GM12878 (cell line): ENCODE data around the gene IL1RAP. TPM values are rescaled to one million over a fixed set of nuclear protein-coding genes. Genes with fewer than 3 reads are reported as not detected.

Experiments
- ATAC-seq: fragments of 200-7000 bp; cut with Tn5 transposase; 3 replicates; pipeline ENCODE4 v1.9.1; 2020; ENCODE audit warnings: mild to moderate bottlenecking, moderate library complexity
- BruUV-seq: library from RNA; stranded (reverse); fragments of 400-500 nt; replicated peaks from 2 replicates; lab custom pipeline; 2021; lab: Mats Ljungman, UMichigan
- CTCF ChIA-PET: fragments of 300-600 bp; sonication (Branson Sonifier 250); formaldehyde crosslinking; extraction: SDS; loops from one replicate; lab custom pipeline; 2021; ENCODE audit warnings: inconsistent platforms; lab: Yijun Ruan, JAX
- POLR2A ChIA-PET: fragments of 350-600 bp; formaldehyde crosslinking; extraction: SDS; loops from one replicate; lab custom pipeline; 2021; ENCODE audit warnings: inconsistent platforms; lab: Charles Lee
- RAD21 ChIA-PET: fragments of 300-600 bp; sonication (Branson Sonifier 250); formaldehyde crosslinking; loops from one replicate; lab custom pipeline; 2023; ENCODE audit warnings: antibody characterized with exemption; ENCODE audit not compliant: unreplicated experiment; lab: Charles Lee
- SMC1A ChIA-PET: fragments of 300-600 bp; sonication (Branson Sonifier 250); formaldehyde crosslinking; loops from one replicate; lab custom pipeline; 2023; ENCODE audit not compliant: unreplicated experiment, uncharacterized antibody; lab: Charles Lee
- DNase-seq: peaks from one replicate; pipeline ENCODE4 v3.0.0-alpha.2; 2011; ENCODE audit warnings: low read depth, low spot score
- FAIRE-seq: peaks from 3 replicates; lab custom pipeline; 2011; peaks lifted over from hg19 to GRCh38; lab: Jason Lieb, UNC
- H2AFZ ChIP-seq: 2 replicates; pipeline ENCODE4 v1.6.0; 2011; ENCODE audit warnings: low read depth, low read length, control low read depth; ENCODE audit not compliant: control insufficient read depth
- H3K27ac ChIP-seq: 2 replicates; pipeline ENCODE4 v1.5.1; 2011; ENCODE audit warnings: control low read depth; ENCODE audit not compliant: control insufficient read depth, insufficient read depth
- H3K27me3 ChIP-seq, 2 experiments: replicated peaks in 1 of 2; 2 replicates each; pipeline versions ENCODE4 v1.6.0 to v1.6.1; 2011; ENCODE audit warnings: low read length in 1 of 2; ENCODE audit not compliant: control insufficient read depth in 2 of 2, insufficient read depth in 2 of 2
- H3K36me3 ChIP-seq, 2 experiments: 2 replicates each; pipeline ENCODE4 v1.5.1; 2011; ENCODE audit warnings: low read length in 1 of 2; ENCODE audit not compliant: control insufficient read depth in 2 of 2, insufficient read depth in 2 of 2
- H3K4me1 ChIP-seq: 2 replicates; pipeline ENCODE4 v1.6.1; 2011; ENCODE audit warnings: mild to moderate bottlenecking, low read length, moderate library complexity, mixed read lengths; ENCODE audit not compliant: control insufficient read depth, insufficient read depth
- H3K4me2 ChIP-seq: 2 replicates; pipeline ENCODE4 v1.6.0; 2011; ENCODE audit warnings: control low read depth; ENCODE audit not compliant: control insufficient read depth, insufficient read depth
- H3K4me3 ChIP-seq: fragments of 200-600 bp; sonication (generic); 2 replicates; pipeline ENCODE4 v1.5.1; 2016
- H3K79me2 ChIP-seq: 2 replicates; pipeline ENCODE4 v1.6.0; 2011; ENCODE audit warnings: low read length; ENCODE audit not compliant: control insufficient read depth, insufficient read depth
- H3K9ac ChIP-seq: 2 replicates; pipeline ENCODE4 v1.8.0; 2011; ENCODE audit warnings: low read length, control low read depth, mixed read lengths; ENCODE audit not compliant: control insufficient read depth, insufficient read depth
- H3K9me3 ChIP-seq: replicated peaks from 3 replicates; pipeline ENCODE4 v1.5.1; 2011; ENCODE audit warnings: mild to moderate bottlenecking, low read length; ENCODE audit not compliant: control insufficient read depth, insufficient read depth
- H4K20me1 ChIP-seq: 2 replicates; pipeline ENCODE4 v1.6.0; 2011; ENCODE audit not compliant: control insufficient read depth, insufficient read depth
- BHLHE40 ChIP-seq, 2 experiments: fragments of 450-650 bp in 1 of 2; IDR thresholded peaks; 2 replicates each; pipeline ENCODE4 v1.6.1; 2011 to 2017; ENCODE audit warnings: low read depth in 2 of 2, borderline replicate concordance in 1 of 2, improper control_type of control experiment in 1 of 2, low read length in 1 of 2, mild to moderate bottlenecking in 1 of 2
- CHD4 ChIP-seq: fragments of 200-600 bp; sonication (generic); IDR thresholded peaks from 2 replicates; pipeline ENCODE4 v1.6.1; 2016; ENCODE audit warnings: mild to moderate bottlenecking
- RCOR1 ChIP-seq: conservative IDR thresholded peaks from 2 replicates; pipeline ENCODE4 v1.6.1; 2012; ENCODE audit warnings: low read depth, low read length, improper control_type of control experiment
- SREBF1 ChIP-seq: IDR thresholded peaks from 2 replicates; pipeline ENCODE4 v1.6.1; 2012; ENCODE audit warnings: mild to moderate bottlenecking, low read length
- SUPT20H ChIP-seq: IDR thresholded peaks from 2 replicates; pipeline ENCODE4 v1.6.1; 2011; ENCODE audit warnings: low read depth, mild to moderate bottlenecking, low read length, moderate library complexity, borderline replicate concordance; ENCODE audit not compliant: control insufficient read depth
- YBX1 ChIP-seq: fragments of 450-650 bp; IDR thresholded peaks from 2 replicates; pipeline ENCODE4 v1.6.1; 2016; ENCODE audit warnings: antibody characterized with exemption
- ZNF687 ChIP-seq: fragments of 450-650 bp; IDR thresholded peaks from 2 replicates; pipeline ENCODE4 v1.6.1; 2017; ENCODE audit warnings: mild to moderate bottlenecking, moderate library complexity
- WGBS: methylation state at CpG from one replicate; pipeline ENCODE4 v1.1.6; 2016; ENCODE audit warnings: low lambda C conversion rate; ENCODE audit not compliant: insufficient replicate concordance, insufficient coverage; ENCODE audit errors: missing lambda C conversion rate; 5-methylcytosine and 5-hydroxymethylcytosine counted together
- in situ Hi-C: fragments of 300-500 bp; cut with MboI; formaldehyde crosslinking; loops from 9 replicates; pipeline ENCODE4 v1.14.3; 2018; ENCODE audit warnings: mixed read lengths
- intact Hi-C: fragments of 100-400 bp; cut with micrococcal nuclease; formaldehyde crosslinking; loops from one replicate; pipeline ENCODE4 v1.14.2; 2022; ENCODE audit not compliant: unreplicated experiment
- polyA plus RNA-seq, 11 experiments: library from polyadenylated mRNA; depleted of rRNA in 4 of 11; unstranded in 6 of 11; stranded (reverse) in 5 of 11; fragments of >200 nt; fragmentation: Nextera tagmentation in 4 of 11; fragmentation: Illumina TruSeq in 1 of 11; extraction: Ambion mirVana in 4 of 11; extraction: Trizol in 1 of 11; gene quantifications; 1 replicate in 1 of 11; 2 replicates in 10 of 11; pipeline versions ENCODE4 v1.2.1 to v1.2.3, GENCODE V29; 2011 to 2016; ENCODE audit warnings: inconsistent platforms in 2 of 11, missing spikeins in 2 of 11, low read depth in 1 of 11
- total RNA-seq, 4 experiments: library from RNA; depleted of rRNA in 3 of 4; stranded (reverse); fragments of >200 nt in 3 of 4; fragmentation: Illumina TruSeq in 1 of 4; extraction: Trizol in 1 of 4; gene quantifications; 2 replicates each; pipeline versions ENCODE4 v1.2.1 to v1.2.3, GENCODE V29; 2013 to 2021
- TF ChIP-seq, protein P1 (sequence below): fragments of 450-650 bp; formaldehyde crosslinking; IDR thresholded peaks from 2 replicates; pipeline ENCODE4 v1.5.0; 2022; ENCODE audit warnings: mild to moderate bottlenecking, missing genetic modification characterization

The IL1RAP gene
- total and polyA plus RNA-seq, 10 of the 15 experiments (the other 5 are each of a cell fraction or from before 2014, with no cell fraction given): 0.17 to 1.0 (median 0.44) TPM; not detected in 1

DNA sequence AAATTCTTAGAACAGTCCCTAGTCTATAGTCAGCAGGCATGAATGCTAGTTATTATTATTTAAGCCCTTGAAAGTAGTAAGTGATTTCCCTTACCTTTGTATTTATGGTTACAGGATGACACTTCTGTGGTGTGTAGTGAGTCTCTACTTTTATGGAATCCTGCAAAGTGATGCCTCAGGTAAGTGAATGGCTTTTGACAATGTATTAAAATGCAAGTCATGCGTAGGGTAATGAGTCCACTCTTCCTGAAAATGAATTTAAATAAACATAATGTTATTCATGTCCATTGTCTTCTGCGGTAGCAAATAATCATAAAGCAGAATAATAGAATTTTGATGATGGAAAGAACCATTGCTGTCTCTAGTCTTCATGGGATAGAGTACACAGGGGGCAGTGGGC lies 50.3 kb downstream of the IL1RAP start:
- FAIRE-seq: no peak
- in situ Hi-C loops (no loop called here), intact Hi-C loops (no loop called here)
- Histone ChIP-seq H3K9me3 (no peaks in the 10 kb centered on the region), H2AFZ (no peak overlapping the region), H3K9ac (no peak overlapping the region), H3K4me3 (no peak overlapping the region), H4K20me1 (no peaks in the 10 kb centered on the region), H3K36me3 (no peaks in the 10 kb centered on the region), H3K4me2 (no peak overlapping the region), H3K27me3 (no peaks in the 10 kb centered on the region), H3K4me1 (no peaks in the 10 kb centered on the region), H3K79me2 (no peaks in the 10 kb centered on the region), H3K27ac (no peak overlapping the region)
- BruUV-seq: no TSS peak
- 79% methylated on average over 2 of the region's 2 CpGs for WGBS
- ChIA-PET RAD21 (no interaction called here), CTCF (no interaction called here), POLR2A (no interaction called here), SMC1A (no interaction called here)
- DNase-seq: no peak
- ATAC-seq: no peak
- no peak for TF ChIP-seq RCOR1

GRCh38 chr3:190566043-190566933 lies 52.4 kb downstream of the IL1RAP start:
- H3K4me2 ChIP-seq: no peak overlapping the region
- no peaks in the 10 kb centered on the region for H3K27me3 ChIP-seq
- CTCF ChIA-PET: no interaction called here
- FAIRE-seq (no peak), DNase-seq (no peak), ATAC-seq (peak; percentile 24; the same call in 1 of the 3 replicates)
- no peak overlapping the region for H3K9ac ChIP-seq
- POLR2A ChIA-PET: no interaction called here
- H2AFZ ChIP-seq: no peak overlapping the region
- H4K20me1 ChIP-seq: no peaks in the 10 kb centered on the region
- no peak overlapping the region for H3K4me3 ChIP-seq
- 30% methylated on average over 6 of the region's 6 CpGs for WGBS
- H3K9me3 ChIP-seq: no peaks in the 10 kb centered on the region
- no peak overlapping the region for H3K27ac ChIP-seq
- RAD21 ChIA-PET: no interaction called here
- SMC1A ChIA-PET: no interaction called here
- H3K36me3 ChIP-seq: no peaks in the 10 kb centered on the region
- no TSS peak for BruUV-seq
- H3K79me2 ChIP-seq: no peaks in the 10 kb centered on the region
- in situ Hi-C loops (no loop called here), intact Hi-C loops (no loop called here)
- no peaks in the 10 kb centered on the region for H3K4me1 ChIP-seq
- TF ChIP-seq YBX1 (no peak), ZNF687 (no peak), SREBF1 (no peak), CHD4 (no peak), SUPT20H (no peak), BHLHE40 (IDR thresholded peaks at IDR 0.05; ENCODE audit: borderline replicate concordance in 1 of 2, low read depth in 2 of 2, low read length in 1 of 2) (no peak)
- TF ChIP-seq, protein P1, sequence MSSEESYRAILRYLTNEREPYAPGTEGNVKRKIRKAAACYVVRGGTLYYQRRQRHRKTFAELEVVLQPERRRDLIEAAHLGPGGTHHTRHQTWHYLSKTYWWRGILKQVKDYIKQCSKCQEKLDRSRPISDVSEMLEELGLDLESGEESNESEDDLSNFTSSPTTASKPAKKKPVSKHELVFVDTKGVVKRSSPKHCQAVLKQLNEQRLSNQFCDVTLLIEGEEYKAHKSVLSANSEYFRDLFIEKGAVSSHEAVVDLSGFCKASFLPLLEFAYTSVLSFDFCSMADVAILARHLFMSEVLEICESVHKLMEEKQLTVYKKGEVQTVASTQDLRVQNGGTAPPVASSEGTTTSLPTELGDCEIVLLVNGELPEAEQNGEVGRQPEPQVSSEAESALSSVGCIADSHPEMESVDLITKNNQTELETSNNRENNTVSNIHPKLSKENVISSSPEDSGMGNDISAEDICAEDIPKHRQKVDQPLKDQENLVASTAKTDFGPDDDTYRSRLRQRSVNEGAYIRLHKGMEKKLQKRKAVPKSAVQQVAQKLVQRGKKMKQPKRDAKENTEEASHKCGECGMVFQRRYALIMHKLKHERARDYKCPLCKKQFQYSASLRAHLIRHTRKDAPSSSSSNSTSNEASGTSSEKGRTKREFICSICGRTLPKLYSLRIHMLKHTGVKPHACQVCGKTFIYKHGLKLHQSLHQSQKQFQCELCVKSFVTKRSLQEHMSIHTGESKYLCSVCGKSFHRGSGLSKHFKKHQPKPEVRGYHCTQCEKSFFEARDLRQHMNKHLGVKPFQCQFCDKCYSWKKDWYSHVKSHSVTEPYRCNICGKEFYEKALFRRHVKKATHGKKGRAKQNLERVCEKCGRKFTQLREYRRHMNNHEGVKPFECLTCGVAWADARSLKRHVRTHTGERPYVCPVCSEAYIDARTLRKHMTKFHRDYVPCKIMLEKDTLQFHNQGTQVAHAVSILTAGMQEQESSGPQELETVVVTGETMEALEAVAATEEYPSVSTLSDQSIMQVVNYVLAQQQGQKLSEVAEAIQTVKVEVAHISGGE (CRISPR knock-in tag): no peak
